Mammary epithelial cell (primary cell): Measurements from ENCODE around the gene CXCR6.

Source experiments
- EZH2 ChIP-seq: IDR thresholded peaks from 2 replicates; pipeline ENCODE4 v1.6.1; 2012; ENCODE audit warnings: low read length, inconsistent platforms, borderline replicate concordance
- TF ChIP-seq, protein P1 (sequence below), 2 donors: IDR thresholded peaks in 1 of 2; conservative IDR thresholded peaks in 1 of 2; 2 replicates each; pipeline ENCODE4 v1.5.1; 2011 to 2012; ENCODE audit warnings: inconsistent platforms in 2 of 2, low read length in 2 of 2, mild to moderate bottlenecking in 2 of 2, control low read depth in 1 of 2, low read depth in 1 of 2; ENCODE audit not compliant: insufficient read depth in 1 of 2; ENCODE audit errors: extremely low read depth in 1 of 2

DNA sequence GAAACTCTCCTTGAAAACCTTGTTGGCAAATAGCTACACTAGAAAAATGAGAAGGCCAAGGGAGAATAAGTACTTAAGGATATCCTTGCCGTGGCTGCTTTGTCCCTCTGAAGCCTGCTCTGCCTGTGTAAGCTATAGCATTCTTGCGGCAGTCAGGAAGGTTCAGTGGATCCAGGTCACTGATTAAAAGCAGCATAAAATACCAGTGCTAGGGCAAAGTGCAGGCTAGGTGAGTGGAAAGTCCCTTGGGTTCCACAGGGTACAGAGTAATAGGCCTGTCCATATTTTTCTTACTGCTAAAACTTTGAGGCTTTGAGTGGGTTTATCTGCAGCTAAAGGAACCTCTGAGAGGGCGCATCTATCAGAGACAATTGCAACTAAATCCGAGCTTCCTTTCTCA is 10.3 kb downstream of the CXCR6 start:
- TF ChIP-seq, protein P1, sequence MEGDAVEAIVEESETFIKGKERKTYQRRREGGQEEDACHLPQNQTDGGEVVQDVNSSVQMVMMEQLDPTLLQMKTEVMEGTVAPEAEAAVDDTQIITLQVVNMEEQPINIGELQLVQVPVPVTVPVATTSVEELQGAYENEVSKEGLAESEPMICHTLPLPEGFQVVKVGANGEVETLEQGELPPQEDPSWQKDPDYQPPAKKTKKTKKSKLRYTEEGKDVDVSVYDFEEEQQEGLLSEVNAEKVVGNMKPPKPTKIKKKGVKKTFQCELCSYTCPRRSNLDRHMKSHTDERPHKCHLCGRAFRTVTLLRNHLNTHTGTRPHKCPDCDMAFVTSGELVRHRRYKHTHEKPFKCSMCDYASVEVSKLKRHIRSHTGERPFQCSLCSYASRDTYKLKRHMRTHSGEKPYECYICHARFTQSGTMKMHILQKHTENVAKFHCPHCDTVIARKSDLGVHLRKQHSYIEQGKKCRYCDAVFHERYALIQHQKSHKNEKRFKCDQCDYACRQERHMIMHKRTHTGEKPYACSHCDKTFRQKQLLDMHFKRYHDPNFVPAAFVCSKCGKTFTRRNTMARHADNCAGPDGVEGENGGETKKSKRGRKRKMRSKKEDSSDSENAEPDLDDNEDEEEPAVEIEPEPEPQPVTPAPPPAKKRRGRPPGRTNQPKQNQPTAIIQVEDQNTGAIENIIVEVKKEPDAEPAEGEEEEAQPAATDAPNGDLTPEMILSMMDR (conservative IDR thresholded peaks at IDR 0.05 in 1 of 2, IDR thresholded peaks at IDR 0.05 in 1 of 2; ENCODE audit: extremely low read depth in 1 of 2, insufficient read depth in 1 of 2, low read depth in 1 of 2, low read length in 2 of 2) = no peak
- no peak for TF ChIP-seq EZH2
